ENCODE data around the gene RPIA.
A peak's percentile ranks its signal among the peaks of the same experiment; 100 is the strongest.

GRCh38 chr2:88691339-88692183, at the start of gene RPIA:
- TF ChIP-seq CTCF (IDR thresholded peaks at IDR 0.05), result peak; percentile 22 to 83 (median 76)
- peak; percentile 41 to 79 for TF ChIP-seq POLR2A (IDR thresholded peaks at IDR 0.05)

All from Peyer's patch (tissue), 4 donors.